WI38 (cell line): ENCODE measurements around the gene FFAR3.

Experiments used
- H3K4me3 ChIP-seq: 2 replicates; pipeline ENCODE4 v1.5.1; 2011; ENCODE audit warnings: low read depth, mild to moderate bottlenecking, control low read depth, low read length
- TF ChIP-seq, protein P1 (sequence below): IDR thresholded peaks from 2 replicates; pipeline ENCODE4 v1.5.1; 2012; ENCODE audit warnings: low read depth, mild to moderate bottlenecking, control low read depth, low read length

The FFAR3 gene

DNA sequence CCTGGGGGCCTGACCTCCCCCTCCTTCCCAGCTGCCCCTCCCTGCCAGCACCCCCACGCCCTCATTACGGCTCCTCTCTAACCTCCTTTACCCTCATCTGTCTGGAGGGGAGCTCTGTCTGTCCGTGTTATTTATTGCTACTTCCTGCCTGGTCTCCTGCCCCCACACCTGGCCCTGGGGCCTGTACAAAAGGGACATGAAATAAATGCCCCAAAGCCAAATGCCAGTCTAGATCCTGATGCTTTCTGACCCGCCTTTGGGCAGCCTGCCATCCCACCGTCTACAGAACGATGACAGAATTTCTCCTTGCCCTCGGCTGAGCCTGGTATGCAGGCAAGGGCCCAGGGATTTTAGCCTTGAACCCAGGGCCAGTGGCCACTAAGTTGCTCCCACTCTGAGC, 44.7 kb upstream of the FFAR3 start:
- TF ChIP-seq, protein P1, sequence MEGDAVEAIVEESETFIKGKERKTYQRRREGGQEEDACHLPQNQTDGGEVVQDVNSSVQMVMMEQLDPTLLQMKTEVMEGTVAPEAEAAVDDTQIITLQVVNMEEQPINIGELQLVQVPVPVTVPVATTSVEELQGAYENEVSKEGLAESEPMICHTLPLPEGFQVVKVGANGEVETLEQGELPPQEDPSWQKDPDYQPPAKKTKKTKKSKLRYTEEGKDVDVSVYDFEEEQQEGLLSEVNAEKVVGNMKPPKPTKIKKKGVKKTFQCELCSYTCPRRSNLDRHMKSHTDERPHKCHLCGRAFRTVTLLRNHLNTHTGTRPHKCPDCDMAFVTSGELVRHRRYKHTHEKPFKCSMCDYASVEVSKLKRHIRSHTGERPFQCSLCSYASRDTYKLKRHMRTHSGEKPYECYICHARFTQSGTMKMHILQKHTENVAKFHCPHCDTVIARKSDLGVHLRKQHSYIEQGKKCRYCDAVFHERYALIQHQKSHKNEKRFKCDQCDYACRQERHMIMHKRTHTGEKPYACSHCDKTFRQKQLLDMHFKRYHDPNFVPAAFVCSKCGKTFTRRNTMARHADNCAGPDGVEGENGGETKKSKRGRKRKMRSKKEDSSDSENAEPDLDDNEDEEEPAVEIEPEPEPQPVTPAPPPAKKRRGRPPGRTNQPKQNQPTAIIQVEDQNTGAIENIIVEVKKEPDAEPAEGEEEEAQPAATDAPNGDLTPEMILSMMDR, result no peak
- H3K4me3 ChIP-seq, result no peak overlapping the region

DNA sequence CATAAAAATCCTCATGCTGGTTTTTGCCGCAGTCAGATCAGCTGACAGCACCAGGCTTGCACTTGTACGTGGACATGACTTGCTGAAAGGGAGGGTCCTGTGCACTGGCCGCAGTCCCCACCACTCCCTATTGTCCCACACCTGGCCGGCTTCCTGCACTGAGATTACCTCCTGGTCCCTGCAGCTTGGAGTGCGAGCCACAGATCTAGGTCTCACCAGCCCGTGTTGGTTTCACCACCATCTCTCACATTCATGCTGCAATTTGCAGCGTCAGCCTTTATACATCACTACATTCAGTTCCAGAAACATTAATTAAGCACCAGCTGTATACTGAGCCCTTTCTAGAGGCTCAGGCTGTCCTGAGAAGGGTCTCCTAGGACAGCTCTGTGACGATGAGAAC, 44.2 kb upstream of the FFAR3 start:
- H3K4me3 ChIP-seq, result no peak overlapping the region
- TF ChIP-seq, protein P1, result no peak

DNA sequence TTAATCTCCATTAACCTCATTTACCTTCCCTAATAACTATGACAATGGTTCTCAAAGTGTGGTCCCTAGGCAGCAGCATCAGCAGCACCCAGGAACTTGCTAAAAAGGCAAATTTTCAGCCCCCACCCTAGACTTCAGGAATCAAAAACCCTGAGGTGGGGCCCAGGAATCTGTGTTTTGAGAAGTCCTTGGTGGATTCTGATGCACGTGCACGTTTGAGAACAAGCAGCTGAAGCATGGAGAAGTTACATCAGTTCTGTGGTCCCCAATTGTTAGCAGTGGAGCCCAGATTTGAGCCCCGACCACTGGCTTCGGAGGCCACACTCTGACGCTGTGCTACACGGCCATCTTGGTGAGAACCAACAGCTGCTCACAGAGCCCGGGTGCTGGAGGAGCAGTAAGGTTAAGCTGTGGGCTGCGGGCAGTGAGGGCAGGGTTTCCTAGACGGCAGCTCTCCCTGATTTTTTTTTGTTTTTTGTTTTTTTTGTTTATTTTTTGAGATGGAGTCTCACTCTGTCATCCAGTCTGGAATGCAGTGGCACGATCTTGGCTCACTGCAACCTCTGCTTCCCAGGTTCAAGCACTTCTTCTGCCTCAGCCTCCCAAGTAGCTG, 43.3 kb upstream of the FFAR3 start:
- TF ChIP-seq, protein P1, result no peak

DNA sequence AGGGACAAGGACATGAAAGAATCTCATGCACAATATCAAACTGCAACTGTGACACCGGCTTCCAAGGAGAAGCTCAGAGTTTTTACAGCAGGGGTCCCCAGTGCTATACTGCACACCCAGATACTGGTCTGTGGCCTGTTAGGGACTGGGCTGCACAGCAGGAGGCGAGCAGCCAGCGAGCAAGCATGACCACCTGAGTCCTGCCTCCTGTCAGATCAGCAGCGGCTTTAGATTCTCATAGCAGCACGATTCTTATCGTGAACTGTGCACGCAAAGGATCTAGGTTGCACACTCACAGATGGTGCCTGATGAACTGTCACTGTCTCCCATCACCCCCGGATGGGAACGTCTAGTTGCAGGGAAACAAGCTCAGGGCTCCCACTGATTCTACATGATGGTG, 42.4 kb upstream of the FFAR3 start:
- H3K4me3 ChIP-seq, result no peak overlapping the region
- TF ChIP-seq, protein P1, result no peak

More for the DNA sequence above, 43.3 kb upstream of the FFAR3 start:
- H3K4me3 ChIP-seq, result no peak overlapping the region

DNA sequence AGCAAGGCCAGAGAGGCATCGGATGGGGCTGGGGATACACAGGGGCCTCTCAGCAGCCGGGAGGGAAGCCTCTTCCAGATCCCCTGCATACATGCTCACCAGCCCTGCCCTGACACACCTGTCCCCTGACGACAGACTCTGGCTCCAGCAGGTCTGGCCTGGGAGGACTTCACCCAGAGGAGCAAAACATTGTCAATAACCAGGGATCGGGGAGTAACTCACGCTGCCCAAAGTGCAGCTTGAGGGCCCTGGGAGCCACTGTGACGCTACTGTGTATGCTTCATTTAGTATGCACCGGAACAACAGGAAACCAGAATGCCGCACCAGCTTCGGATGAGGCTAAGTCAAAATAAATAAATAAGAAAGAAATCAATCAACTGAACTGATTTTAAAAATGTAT, 41.7 kb upstream of the FFAR3 start:
- TF ChIP-seq, protein P1, result no peak
- H3K4me3 ChIP-seq, result no peak overlapping the region

DNA sequence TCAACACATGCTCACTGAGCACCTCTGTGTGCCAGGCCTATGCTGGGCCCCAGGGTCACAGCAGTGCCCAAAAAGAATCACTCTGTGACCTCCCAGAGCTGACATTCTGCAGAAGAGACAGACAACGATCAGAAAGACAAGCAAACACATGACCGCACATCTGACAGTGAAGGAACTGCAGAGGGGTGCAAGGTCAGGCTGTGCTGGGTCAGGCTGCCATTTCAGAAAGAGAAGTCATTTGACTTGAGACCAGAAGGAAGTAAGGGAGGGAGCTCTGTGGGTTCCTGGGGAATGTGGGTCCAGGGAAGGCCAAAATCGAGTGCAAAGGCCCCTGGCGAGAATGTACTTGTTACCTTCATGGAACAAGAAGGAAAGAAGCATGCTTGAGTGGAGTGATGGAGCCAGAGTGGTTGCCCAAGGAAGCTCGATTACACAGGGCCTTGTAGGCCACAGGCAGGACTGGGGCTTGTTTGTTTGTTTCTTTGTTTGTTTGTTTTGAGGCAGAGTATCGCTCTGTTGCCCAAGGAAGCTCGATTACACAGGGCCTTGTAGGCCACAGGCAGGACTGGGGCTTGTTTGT, 40.7 kb upstream of the FFAR3 start:
- H3K4me3 ChIP-seq, result no peak overlapping the region
- TF ChIP-seq, protein P1, result no peak

DNA sequence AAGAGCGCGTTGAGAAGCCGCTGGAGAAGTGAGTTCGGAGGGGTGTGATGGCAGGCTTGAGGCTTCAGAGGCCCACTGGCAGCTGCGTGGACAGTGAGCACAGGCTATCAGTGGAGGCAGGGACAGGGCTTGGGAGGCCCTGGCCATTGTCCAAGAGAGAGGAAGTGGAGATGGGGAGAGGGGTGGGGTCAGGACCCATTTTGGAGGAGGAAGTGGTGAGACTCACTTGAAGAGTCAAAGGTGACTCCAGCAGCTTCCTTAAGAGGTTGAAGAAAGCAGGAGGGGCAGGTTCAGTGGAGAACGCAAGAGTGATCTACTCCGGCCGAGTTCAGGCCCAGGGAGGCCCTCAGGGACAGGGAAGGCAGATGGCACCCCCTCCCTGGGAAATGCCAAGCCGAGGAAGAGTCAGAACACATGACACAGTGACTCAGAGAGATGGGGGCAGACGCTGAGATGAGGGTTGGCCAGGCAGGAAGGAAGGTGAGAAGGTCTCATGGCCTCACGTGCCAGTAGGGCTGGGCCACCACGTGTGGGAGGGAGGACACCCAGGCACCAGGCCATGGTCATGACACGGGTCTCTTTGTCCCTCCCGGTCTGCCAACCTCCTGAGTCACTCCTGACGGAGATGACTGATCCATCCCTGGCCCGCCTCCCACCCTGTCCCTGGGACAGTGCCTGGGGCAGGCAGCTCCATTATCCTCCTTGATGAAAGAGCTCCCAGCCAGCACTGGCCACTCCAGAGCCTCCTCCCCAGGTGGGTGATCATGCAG, 39.4 kb upstream of the FFAR3 start:
- H3K4me3 ChIP-seq, result no peak overlapping the region
- TF ChIP-seq, protein P1, result no peak
